ENCODE measurements around the gene PODXL.

DNA sequence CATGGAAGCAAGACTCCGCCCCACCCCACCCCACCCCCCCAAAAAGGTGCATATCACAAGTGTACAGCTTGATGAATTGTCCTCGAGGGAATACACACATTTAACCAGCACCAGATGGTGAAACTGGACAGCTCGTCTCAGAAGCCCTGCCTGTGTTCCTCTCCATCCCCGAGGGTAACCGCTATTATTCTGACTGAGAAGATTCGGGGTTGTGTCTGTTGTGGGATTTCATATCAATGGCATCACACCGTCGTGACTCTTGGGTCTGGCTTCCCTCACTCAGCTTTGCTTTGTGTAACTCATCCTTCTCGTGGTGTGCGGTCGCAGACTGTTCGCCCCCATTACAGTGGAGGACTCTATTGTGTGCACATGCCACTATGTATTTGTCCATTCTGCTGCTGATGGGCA is 18.9 kb downstream of the PODXL start:
- TF ChIP-seq, protein P1, sequence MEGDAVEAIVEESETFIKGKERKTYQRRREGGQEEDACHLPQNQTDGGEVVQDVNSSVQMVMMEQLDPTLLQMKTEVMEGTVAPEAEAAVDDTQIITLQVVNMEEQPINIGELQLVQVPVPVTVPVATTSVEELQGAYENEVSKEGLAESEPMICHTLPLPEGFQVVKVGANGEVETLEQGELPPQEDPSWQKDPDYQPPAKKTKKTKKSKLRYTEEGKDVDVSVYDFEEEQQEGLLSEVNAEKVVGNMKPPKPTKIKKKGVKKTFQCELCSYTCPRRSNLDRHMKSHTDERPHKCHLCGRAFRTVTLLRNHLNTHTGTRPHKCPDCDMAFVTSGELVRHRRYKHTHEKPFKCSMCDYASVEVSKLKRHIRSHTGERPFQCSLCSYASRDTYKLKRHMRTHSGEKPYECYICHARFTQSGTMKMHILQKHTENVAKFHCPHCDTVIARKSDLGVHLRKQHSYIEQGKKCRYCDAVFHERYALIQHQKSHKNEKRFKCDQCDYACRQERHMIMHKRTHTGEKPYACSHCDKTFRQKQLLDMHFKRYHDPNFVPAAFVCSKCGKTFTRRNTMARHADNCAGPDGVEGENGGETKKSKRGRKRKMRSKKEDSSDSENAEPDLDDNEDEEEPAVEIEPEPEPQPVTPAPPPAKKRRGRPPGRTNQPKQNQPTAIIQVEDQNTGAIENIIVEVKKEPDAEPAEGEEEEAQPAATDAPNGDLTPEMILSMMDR (IDR thresholded peaks at IDR 0.05), result no peak
- no peak for TF ChIP-seq EP300 (IDR thresholded peaks at IDR 0.05)
- TF ChIP-seq POLR2A (IDR thresholded peaks at IDR 0.05), result no peak

All from upper lobe of left lung (tissue), 4 donors.